DND-41 (cell line): Measurements from ENCODE around the gene FMR1.

Experiments
- CTCF ChIP-seq: IDR thresholded peaks from 2 replicates; pipeline ENCODE4 v1.5.1; 2012; ENCODE audit warnings: borderline replicate concordance, low read length, moderate library complexity, mild to moderate bottlenecking; ENCODE audit not compliant: poor library complexity, severe bottlenecking; ENCODE audit errors: extremely low read depth
- EZH2 ChIP-seq: IDR thresholded peaks from 3 replicates; pipeline ENCODE4 v1.6.1; 2012; ENCODE audit warnings: borderline replicate concordance, low read depth, mild to moderate bottlenecking, moderate library complexity, low read length, inconsistent platforms; ENCODE audit not compliant: severe bottlenecking

- TF ChIP-seq CTCF (no peak), EZH2 (no peak)
Measured at GRCh38 chrX:147933815-147934214, 22.1 kb downstream of the FMR1 start.
